DMS114 treated with DMSO at 0.1 percent for 48 hours (cell line): ENCODE data around the gene ISX.

ENCODE experiments used
- DNase-seq: peaks from one replicate; lab custom pipeline; 2025; ENCODE audit not compliant: unreplicated experiment; lab: John Stamatoyannopoulos, UW

Gene ISX

DNA sequence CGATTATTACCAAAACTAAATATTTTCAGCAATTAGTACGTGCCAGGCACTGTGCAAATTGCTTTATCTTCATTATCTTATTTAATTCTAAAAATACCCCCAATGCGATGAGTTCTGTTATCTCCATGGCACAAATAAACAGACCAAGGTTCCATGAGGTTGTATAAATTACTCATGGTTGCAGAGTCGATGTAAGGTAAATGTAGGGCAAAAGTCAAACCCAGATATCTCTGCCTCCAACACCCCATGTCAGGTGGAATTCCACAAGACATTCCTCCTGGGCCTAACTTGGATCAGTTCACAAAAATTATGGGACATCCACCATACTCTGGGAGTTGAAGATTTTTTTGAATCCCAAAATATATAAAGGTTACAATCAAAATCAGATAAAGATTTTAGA is 43.7 kb downstream of the ISX start:
- DNase-seq: no peak

- no peak for DNase-seq
Observed at GRCh38 chr22:35111244-35111643, 45.3 kb downstream of the ISX start.

GRCh38 chr22:35113341-35113740 is 47.4 kb downstream of the ISX start:
- DNase-seq: no peak

DNA sequence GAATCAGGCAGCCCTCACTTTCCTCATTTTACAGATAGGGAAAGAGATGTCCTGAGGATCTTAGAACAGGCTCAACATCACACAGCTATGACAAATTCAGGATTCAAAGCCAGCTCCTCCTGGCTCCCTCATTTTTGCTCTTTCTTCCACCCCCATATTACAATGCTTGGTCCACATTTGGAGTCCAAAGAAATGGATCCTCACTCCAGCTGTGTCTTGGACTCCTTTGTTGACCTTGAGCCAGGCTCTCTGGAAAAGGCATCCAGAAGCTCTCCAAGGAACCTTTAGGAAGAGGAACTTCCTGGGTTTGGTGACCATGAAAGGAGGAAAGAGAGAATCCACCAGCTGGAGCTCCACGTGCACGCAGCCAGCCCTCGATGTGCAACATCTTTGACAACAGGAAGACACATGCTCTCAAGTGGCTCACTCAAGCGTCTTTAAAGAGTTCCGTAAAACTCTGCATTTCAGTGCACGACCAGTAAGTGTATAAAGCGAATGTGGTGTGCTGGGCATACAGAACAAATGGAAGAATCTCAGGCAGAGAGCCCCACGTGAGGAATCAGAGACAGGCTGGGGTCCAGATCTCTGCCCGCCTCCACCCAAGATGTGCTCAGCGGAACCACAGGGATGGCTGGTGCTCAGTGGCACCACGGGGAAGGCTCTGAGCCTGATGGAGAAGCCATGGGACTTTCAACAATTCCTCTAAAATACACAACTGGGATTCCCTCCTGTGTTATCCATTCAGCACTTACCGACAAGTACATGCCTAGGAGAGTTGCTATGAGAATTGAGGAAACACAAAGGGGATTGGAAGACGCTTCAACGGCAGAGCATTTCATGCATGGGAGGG is 48.4 kb downstream of the ISX start:
- no peak for DNase-seq

DNA sequence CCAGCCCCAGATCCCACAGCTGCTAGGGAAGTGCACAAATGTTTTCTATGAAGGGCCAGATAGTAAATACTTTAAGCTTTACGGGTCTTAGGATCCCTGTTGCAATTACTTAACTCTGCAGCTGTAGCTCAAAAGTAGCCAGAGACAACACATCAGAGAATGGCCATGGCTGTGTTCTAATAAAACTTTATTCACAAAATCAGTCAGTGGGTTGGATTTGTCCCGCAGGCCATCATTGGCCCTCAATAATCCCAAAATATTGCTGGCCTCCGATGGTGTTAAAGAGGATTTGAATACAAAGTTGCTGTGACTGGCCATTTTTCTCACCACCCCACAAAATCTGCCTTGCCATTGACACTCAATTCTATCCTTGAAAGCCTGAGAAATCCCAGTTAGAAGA is 49.6 kb downstream of the ISX start:
- no peak for DNase-seq

GRCh38 chr22:35116269-35116668 is 50.3 kb downstream of the ISX start:
- DNase-seq: no peak

GRCh38 chr22:35116817-35117216 is 50.9 kb downstream of the ISX start:
- DNase-seq: no peak

GRCh38 chr22:35119494-35119893 is 53.5 kb downstream of the ISX start:
- DNase-seq: no peak

- no peak for DNase-seq
Observed at GRCh38 chr22:35124691-35125219, 58.8 kb downstream of the ISX start.

GRCh38 chr22:35126993-35127392 is 61.0 kb downstream of the ISX start:
- DNase-seq: no peak

DNA sequence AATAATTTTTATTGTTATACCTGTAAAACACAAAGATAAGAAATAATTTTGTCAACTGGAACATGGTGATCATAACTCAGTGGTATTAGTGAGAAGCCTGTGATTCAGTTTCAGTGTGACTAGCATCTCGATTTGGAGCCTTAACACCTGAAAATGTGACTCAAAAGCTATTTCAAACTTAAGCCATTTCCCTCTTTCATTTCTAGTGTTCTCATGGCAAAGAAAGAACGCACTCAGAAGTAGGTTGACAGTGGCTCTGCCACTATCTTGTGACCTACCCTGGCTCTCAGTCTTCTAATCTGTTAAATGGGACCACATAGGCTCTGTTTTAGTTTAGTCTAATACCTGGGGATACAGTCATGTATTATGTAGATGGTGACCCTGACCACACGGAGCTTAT is 62.7 kb downstream of the ISX start:
- no peak for DNase-seq

DNA sequence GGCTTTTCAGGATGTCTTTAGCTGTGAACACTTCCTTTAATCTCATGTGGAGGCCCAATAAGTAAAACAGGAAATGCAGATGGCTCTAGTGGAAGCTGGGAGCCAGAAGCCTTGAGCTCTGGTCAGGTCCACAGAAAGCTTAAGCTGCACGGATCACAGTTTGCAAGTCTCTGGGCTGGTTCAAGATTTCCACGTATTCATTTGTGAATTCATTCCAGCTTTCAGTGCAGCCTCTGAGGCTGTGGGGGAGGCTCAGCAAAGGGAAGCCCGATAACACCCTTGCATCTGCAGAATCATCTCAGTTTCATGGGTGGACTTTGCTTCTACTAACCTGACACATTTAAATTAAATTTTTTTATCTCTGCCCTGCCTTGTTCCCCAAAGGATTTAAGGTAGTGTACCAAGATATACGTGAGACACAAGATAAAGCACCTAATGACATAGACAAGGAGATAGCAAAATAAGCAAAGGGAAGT is 65.6 kb downstream of the ISX start:
- DNase-seq: no peak

DNA sequence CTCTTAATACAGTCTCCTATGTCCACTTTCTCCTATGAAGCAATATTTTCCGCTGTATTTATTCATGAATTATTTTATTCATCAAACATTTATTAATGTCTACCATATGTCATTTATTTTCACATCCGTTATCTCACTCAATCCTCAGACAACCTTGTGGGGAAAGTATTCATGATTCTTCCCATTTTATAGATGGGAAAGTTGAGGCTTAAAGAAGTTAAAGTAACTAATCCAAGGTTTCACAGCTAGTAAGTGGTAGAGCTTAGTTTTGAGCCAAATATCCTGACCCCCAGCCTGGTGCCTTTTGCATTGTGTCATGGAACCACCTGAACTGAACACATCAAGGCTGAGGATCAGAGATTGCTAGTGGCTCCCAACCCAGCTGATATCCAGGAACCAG is 66.6 kb downstream of the ISX start:
- no peak for DNase-seq

GRCh38 chr22:35133702-35134380 is 67.9 kb downstream of the ISX start:
- no peak for DNase-seq

- DNase-seq: no peak
Observed at GRCh38 chr22:35134637-35135036, 68.7 kb downstream of the ISX start.

- DNase-seq: no peak
Observed at GRCh38 chr22:35135165-35135564, 69.2 kb downstream of the ISX start.
